Endothelial cell (in vitro differentiated cells): Measurements from ENCODE around the gene PRSS57. TPM values are rescaled to one million over a fixed set of nuclear protein-coding genes. Genes with fewer than 3 reads are reported as not detected.

Experiments
- DNase-seq: peaks from one replicate; pipeline ENCODE4 v3.0.0; 2021; ENCODE audit warnings: low spot score
- H3K27ac Mint-ChIP-seq: one replicate; pipeline ENCODE4 v1.8.0; 2021; ENCODE audit warnings: mixed read lengths, inconsistent platforms; ENCODE audit not compliant: unreplicated experiment
- H3K27me3 Mint-ChIP-seq: one replicate; pipeline ENCODE4 v1.8.0; 2021; ENCODE audit warnings: mild to moderate bottlenecking, moderate library complexity, mixed read lengths, inconsistent platforms; ENCODE audit not compliant: unreplicated experiment
- H3K36me3 Mint-ChIP-seq: one replicate; pipeline ENCODE4 v1.8.0; 2021; ENCODE audit warnings: mild to moderate bottlenecking, low read depth, mixed read lengths, inconsistent platforms; ENCODE audit not compliant: unreplicated experiment
- H3K4me1 Mint-ChIP-seq: one replicate; pipeline ENCODE4 v1.8.0; 2021; ENCODE audit warnings: mild to moderate bottlenecking, mixed read lengths, inconsistent platforms; ENCODE audit not compliant: unreplicated experiment
- H3K4me3 Mint-ChIP-seq: one replicate; pipeline ENCODE4 v1.8.0; 2021; ENCODE audit warnings: mild to moderate bottlenecking, mixed read lengths, inconsistent platforms; ENCODE audit not compliant: unreplicated experiment
- H3K9me3 Mint-ChIP-seq: one replicate; pipeline ENCODE4 v1.8.0; 2021; ENCODE audit warnings: mixed read lengths, inconsistent platforms; ENCODE audit not compliant: unreplicated experiment
- total RNA-seq: library from RNA; stranded (reverse); fragmentation: NEBNext Ultra II Directional; extraction: Animal tissue kit (Norgen Biotek cat#: 25700); gene quantifications from one replicate; pipeline ENCODE4 v1.2.1, GENCODE V29; 2021; ENCODE audit not compliant: unreplicated experiment
- TF ChIP-seq, protein P1 (sequence below): fragments of 200-600 bp; sonication (generic); IDR thresholded peaks from one replicate; pipeline ENCODE4 v1.5.0; 2021; ENCODE audit warnings: antibody characterized with exemption; ENCODE audit not compliant: unreplicated experiment

The PRSS57 gene
- total RNA-seq, 1 donor from 2014 or later = not detected

DNA sequence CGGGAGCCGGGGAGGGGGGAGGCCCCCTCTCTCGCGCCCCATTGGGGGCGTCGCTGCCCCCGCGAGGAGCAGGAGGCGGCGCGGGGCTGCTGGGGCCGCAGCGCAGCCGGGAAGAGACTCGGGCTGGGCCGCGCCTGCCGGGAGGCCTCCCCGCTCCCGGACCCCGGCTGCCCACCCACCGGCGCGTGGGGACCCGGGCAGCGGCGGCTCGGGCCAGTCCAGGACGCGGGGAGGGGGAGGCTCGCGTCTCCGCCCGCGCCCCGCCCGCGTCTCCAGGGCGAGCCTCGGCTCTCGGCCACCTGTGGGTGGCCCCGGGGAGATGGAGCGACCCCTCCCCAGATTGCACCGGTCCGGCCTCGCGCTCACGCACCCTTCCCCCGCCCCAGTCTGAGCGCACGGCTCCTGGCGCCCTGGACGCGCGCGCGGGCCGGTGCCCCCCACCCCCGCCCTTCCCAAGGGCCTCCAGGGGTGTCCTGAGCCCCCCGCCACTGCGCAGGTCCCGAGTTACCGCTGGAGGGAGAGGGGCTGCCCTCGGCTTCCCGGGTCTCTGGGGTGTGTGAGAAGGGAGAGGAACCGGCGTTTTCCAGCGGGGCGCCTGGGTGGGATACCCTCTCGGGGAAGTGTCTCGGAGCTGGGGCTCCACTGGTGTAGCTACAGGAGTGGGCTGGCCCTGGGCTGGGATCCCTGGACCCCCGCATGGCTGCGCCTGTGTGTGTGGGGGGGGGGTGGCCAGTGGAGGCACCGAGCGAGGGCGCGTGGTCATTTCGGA lies 14.1 kb upstream of the PRSS57 start:
- peak overlapping the region; percentile 67 for H3K4me3 Mint-ChIP-seq
- peaks cover 6% of the 10 kb centered on the region for H3K27me3 Mint-ChIP-seq
- no peak overlapping the region for H3K27ac Mint-ChIP-seq
- TF ChIP-seq, protein P1, sequence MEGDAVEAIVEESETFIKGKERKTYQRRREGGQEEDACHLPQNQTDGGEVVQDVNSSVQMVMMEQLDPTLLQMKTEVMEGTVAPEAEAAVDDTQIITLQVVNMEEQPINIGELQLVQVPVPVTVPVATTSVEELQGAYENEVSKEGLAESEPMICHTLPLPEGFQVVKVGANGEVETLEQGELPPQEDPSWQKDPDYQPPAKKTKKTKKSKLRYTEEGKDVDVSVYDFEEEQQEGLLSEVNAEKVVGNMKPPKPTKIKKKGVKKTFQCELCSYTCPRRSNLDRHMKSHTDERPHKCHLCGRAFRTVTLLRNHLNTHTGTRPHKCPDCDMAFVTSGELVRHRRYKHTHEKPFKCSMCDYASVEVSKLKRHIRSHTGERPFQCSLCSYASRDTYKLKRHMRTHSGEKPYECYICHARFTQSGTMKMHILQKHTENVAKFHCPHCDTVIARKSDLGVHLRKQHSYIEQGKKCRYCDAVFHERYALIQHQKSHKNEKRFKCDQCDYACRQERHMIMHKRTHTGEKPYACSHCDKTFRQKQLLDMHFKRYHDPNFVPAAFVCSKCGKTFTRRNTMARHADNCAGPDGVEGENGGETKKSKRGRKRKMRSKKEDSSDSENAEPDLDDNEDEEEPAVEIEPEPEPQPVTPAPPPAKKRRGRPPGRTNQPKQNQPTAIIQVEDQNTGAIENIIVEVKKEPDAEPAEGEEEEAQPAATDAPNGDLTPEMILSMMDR = no peak
- peaks cover 2% of the 10 kb centered on the region for H3K4me1 Mint-ChIP-seq
- no peaks in the 10 kb centered on the region for H3K36me3 Mint-ChIP-seq
- H3K9me3 Mint-ChIP-seq = no peaks in the 10 kb centered on the region
- DNase-seq = no peak

DNA sequence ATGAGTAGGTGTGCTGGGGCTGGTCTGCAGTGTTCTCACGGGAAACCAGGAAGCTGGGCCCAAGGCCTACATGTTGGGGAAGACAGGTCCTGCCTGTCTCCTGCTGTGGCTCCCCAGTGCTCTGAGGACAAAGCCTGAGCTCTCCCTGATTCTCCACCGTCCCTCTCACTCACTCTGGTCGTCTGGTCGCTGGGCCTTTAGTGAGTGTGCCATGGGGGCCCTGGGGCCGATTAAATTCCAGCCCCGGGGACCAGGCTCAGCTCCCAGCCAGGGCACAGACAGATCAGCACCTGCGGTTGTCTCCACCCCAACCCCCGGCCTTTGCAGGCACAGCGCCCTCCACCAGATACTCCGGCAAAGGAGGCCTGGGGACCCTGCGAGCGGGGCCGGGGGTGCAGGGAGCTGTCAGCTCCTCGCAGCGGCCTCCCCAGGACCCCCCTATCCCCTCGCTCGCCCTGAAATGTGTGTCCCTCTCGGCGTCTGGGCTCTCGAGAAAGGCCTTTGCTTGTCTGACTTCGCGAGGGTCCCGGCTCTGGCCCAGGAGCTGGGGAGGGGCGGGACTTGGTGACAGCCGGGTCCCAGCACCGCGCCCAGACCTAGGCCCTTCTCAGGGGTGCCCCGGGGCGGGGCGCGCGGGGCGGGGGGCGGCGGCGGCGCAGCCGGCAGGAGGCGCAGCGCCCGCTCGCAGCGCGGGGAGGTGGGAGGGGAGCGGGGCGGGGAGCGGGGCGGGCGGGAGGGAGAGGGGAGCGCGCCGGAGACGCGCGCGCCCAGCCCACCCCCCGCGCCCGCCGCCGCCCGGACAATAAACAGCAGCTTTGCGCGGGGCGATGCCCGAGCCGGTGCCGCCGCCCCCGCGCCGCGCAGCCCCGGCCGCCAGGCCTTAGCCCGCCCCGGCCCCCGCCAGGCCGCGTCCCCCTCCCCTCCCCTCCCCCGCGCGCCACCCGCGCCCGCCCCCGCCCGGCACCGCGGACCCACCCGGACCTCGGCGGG lies 13.2 kb upstream of the PRSS57 start, which contains the start of gene PALM:
Gene PALM (plus strand): TSS at position 782 of the 990 bp plus-strand sequence. CDS start 212 bp downstream, outside the sequence.
- DNase-seq = peak; percentile 48
- Mint-ChIP-seq H3K27me3 (peaks cover 6% of the 10 kb centered on the region), H3K9me3 (no peaks in the 10 kb centered on the region), H3K4me1 (peaks cover 2% of the 10 kb centered on the region), H3K4me3 (peak within 1 kb of the TSS; percentile 89), H3K36me3 (no peaks in the 10 kb centered on the region), H3K27ac (peak within 1 kb of the TSS; percentile 30)
- TF ChIP-seq, protein P1 = no peak

DNA sequence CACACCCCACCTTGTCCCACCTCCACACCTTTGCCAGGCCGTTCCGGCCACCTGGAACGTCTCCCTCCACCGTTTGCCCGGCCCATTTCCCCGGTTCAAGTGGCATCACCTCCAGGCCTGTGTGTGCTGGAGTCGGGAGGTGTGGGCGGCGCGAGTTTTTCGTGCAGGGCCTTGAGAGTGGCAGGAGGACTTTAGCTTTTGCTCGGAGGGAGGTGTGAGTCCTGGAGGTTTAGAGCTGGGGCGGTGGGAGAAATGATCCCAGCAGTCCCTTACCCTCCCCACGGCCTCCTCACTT lies 9.1 kb upstream of the PRSS57 start:
- H3K9me3 Mint-ChIP-seq = no peaks in the 10 kb centered on the region
- no peak for DNase-seq
- TF ChIP-seq, protein P1 = no peak
- H3K36me3 Mint-ChIP-seq = no peaks in the 10 kb centered on the region
- H3K27ac Mint-ChIP-seq = no peak overlapping the region
- H3K4me3 Mint-ChIP-seq = no peak overlapping the region
- H3K27me3 Mint-ChIP-seq = no peaks in the 10 kb centered on the region
- H3K4me1 Mint-ChIP-seq = peaks cover 6% of the 10 kb centered on the region

DNA sequence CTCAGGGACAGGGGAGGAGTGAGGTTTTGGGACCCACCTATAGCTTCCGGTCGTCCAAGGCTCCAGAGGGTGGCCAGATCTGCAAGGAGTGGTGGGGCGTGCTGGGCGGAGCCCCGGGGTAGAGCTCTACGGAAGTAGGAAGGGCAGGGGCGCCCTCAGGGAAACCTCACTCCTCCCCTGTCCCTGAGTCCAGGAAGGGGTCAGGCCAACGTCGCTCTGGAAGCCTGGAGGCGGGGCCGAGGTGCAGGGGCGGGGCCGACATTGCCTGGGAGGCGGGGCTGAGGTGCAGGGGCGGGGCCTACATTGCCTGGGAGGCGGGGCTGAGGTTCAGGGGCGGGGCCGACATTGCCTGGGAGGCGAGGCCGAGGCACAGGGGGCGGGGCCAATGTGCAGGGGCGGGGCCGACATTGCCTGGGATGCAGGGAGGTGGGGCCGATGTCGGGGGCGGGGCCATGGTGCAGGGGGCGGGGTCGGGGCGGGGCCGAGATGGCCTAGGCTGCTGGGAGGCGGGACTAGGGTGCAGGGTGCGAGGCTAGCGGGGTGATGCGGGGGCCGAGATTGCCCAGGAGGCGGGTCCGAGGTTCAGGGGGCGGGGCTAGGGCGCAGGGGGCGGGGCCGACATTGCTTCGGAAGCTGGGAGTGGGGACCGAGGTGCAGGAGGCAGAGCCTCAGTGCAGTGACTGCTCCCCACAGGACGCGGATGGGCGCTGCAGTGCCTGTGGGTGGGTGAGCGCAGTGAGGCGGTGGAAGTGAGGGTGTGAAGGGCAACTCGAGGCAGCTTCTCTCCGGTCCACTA lies 8.6 kb upstream of the PRSS57 start:
- H3K4me1 Mint-ChIP-seq = peaks cover 6% of the 10 kb centered on the region
- H3K9me3 Mint-ChIP-seq = no peaks in the 10 kb centered on the region
- no peak overlapping the region for H3K27ac Mint-ChIP-seq
- H3K27me3 Mint-ChIP-seq = no peaks in the 10 kb centered on the region
- no peaks in the 10 kb centered on the region for H3K36me3 Mint-ChIP-seq
- TF ChIP-seq, protein P1 = no peak
- peak; percentile 66 for DNase-seq
- no peak overlapping the region for H3K4me3 Mint-ChIP-seq
